GM19438 (cell line): ENCODE data around the gene KIAA2012.

Experiments
- ATAC-seq: cut with Tn5 transposase; IDR thresholded peaks from one replicate; pipeline ENCODE4 v1.9.1; 2021; ENCODE audit warnings: low read depth; ENCODE audit not compliant: unreplicated experiment

The KIAA2012 gene

DNA sequence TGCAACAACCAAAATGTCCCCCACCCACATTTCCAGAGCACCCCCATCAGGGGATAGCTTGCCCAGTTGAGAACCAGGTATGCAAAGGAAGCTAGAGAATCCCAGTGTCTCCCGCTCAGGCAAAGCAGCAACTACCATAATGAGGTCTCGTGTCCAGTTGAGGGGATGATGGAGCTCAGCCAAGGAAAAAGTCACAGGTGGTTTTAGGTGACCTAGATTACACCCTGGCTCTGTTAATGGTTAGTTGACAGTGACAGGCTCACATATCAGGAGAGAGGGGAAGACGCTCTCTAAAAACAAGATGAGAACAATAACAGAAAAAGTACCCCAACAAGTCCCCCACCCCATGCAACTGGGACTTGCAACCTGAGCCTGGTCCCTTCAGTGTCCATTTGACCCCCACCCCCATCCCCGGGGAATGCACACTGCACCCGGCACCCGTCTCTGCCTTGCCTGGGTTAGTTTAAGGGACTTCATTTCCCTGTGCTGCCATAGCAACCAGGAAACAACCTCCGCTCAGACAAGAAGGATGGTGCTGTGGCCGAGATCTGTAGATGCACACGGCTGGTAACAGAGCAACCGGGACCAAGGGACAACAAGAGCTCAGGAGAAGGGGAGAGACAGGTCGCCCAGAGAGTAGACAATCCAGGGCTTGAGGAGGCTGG is at the start of gene KIAA2012:
Gene KIAA2012 (plus strand): TSS at position 519 of the 665 bp plus-strand sequence. CDS start 373 bp downstream, outside the sequence.
- no peak for ATAC-seq

DNA sequence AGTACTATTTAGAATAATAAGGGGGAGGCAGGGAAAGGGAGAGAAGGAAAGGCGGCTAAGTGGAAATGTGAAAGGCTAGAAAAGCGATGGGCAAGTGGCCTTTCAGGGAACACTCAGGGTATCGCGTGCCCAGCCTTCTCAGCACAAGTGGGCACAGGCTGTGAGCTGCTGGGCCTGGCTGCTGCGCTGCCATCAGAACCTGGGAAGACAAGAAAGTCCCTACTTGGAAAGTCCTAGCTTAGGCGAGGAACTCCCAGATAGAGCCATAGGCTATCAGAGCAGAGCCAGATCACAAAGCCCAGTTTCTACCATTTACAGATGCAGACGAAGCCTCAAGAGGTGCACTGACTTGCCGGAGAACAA is 49.2 kb upstream of the KIAA2012 start:
- ATAC-seq, result no peak

DNA sequence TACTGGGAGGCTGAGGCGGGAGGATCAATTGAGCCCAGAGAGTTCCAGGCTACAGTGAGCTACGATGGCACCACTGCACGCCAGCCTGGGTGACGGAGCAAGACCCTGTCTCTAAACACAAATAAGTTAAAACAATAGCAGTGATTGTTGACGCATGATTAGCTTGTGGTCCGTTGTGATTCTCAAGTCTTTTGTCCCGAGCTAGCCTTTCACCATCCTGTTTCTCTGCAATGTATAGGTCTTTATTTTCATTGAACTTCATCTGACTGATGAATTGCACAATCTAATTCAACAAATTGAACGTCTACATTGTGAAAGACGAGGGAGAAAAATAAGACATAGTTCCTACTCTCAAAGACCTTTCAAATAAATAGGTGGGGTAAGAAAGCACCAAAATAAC is 48.2 kb upstream of the KIAA2012 start:
- no peak for ATAC-seq

DNA sequence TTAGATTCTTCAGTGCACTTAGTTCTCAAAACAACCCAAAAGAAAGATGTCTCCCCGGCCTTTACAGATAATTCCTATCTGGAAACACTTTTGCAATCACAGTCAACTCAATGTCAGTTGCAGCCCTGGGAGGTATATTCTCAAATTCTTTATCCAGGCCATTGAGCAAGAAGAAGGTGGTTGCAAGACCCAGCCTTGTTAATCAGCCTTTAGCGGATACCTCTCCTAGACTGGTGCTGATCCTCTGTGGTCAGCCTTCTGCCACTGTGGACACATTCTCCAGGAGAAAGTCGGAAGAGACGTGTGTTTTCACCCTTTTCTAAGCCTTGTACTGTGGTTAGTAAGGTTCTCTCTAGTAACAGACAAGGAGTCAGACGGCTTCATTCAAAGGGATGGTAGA is 47.2 kb upstream of the KIAA2012 start:
- no peak for ATAC-seq

DNA sequence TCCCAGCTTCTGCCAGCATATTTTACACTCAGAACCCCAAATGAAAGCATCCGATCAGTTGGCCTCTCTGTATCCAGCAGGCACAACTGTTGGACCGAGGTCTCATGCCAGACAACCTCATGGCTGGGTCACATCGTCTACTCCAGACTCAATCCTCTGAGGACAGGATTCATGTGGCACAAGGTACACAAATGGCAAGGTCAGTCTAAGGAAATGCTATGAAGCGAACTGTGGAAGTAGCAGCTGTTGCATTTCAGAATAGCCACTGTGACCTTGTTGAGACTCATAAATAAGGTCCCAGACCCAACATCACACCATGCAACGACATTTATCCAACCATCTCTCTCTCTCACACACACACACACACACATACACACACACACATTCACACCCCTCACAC is 46.5 kb upstream of the KIAA2012 start:
- ATAC-seq, result no peak

DNA sequence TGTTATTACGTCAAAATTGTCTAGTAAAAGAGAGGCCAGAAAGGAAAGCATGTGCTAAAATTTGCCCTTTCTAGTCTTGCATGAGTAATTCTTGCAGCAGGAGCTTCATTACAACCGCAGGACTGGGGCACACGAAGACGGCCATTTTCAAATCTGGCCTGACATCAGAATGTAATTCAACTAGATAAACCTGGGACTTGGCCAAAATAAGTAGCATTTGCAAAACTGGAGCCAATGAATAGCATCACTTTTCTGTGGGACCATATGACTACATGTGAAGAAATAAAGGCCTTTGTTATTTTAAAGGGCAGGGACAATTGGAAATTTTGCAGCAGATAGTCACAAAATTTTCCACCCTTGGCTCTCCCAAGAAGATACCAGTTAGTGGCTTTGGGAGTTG is 42.4 kb upstream of the KIAA2012 start:
- ATAC-seq, result no peak

DNA sequence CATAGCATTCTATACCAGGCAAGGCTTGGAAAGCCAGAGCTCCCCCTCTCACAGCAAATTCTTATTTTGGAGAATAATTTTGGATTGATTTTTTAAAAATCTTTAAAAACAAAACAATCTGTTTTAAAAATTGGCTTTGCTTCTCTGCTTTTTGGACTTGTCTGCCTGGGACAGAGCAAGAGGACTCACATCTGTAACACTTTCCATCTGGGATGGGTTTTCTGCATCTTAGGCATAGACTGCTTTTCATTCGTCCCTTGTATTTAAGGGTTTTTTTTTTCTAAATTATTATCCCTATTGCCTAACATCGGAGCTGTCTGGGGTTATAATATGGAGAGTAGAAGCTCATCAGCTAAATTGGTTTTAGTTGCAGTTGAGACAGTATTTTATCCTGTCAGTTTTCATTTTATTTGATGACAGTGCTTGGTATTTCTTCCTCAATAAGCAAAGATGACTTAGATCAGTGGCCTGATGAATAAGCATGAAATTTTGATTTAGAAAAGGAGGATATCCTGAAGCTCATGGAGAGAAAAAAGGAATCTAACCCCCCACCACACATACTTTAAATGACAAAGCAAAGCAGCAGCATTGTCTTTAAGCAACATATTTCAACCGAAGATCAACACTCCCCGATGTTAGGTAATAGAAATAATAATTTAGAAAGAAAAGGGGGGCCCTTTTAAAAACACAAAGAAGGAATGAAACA is 41.7 kb upstream of the KIAA2012 start:
- ATAC-seq, result no peak

DNA sequence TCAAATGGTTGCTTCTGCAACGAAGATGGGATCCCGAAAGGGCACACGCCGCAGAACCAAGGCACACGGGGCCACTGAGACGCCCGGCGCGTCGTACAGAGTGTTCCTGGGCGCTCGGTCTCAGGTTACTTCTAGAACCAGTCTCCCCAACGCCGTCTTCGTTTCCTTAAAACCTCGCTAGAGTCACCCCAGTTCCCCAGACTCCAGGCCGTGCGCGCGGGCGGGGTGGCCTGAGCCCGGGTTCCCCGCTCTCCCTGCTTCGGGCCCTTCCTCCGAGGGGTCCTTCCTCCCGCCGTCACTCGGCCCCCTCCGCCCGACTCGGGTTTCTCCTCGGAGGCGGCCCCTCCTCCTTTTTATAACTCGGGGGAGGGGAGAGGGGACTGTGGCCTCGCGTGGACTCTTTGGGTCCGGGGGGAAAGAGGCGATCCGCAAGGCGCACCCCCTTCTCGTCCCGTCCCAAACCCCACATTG is 40.2 kb upstream of the KIAA2012 start:
- ATAC-seq, result peak; percentile 4

DNA sequence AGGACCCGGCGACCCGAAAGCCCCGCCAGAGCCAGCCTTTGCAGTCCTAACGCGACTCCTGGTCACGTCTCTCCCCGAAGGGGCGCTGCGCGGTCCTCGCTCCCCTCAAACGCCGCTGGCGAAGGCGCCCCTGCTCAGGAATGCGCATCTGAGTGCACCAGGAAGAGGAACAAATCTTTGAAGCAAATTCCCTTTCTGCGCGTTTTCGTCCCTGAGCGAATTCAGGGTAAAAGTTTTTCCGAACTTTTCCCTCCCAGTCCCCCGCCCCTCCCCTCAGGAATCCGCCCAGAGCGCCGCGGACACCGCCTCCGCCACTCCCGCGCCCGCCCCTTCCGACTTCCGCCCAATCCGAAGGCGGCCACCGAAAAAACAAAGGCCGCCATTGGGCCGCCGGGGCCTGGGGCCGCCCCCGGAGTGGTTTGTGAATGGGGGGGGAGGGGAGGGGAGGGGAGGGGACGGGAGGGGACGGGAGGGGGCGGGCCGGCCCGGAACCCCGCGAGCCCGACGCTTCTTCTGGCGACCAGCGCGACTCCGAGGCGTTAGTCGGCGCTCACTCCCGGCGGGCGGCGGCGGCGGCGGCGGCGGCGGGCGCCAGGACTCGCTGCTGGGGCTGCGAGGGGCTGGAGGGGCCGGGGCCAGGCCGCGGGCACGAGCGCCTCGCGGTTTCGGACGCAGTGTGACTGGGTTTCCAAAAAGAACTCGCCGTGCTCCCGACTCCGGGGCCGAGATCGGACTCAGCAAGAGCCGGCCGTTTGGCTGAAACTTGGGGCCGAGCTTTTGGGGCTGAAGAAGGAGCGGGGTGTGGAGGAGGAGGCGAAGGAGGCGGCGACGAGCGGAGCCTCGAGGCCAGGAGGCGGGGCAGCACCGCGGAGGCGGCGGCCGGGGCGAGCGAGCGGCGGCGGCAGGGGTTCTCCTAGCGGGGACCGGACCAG is 39.5 kb upstream of the KIAA2012 start, which contains the start of gene FZD7:
Gene FZD7 (plus strand): TSS at position 539 of the 932 bp plus-strand sequence. CDS start 793 bp downstream, outside the sequence.
- ATAC-seq, result peak; percentile 72

DNA sequence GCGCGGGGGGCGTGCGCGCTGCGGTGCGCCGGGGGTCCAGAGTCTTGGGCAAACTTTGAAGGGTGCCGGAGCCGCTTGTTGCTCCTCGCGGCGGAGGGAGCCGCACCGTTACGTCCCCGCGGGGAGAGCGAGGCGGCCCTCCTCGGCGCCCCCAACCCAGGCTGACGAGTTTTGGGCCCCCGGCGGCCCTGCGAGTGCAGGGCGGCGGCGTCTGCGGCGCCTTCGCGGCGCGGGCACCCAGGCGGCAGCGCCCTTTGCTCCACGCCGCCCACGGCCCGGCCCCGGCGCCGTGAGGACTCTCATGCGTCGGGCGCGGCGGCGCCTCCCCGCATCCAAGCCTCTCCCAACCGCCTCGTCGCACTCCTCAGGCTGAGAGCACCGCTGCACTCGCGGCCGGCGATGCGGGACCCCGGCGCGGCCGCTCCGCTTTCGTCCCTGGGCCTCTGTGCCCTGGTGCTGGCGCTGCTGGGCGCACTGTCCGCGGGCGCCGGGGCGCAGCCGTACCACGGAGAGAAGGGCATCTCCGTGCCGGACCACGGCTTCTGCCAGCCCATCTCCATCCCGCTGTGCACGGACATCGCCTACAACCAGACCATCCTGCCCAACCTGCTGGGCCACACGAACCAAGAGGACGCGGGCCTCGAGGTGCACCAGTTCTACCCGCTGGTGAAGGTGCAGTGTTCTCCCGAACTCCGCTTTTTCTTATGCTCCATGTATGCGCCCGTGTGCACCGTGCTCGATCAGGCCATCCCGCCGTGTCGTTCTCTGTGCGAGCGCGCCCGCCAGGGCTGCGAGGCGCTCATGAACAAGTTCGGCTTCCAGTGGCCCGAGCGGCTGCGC is 38.6 kb upstream of the KIAA2012 start:
- peak; percentile 5 for ATAC-seq

DNA sequence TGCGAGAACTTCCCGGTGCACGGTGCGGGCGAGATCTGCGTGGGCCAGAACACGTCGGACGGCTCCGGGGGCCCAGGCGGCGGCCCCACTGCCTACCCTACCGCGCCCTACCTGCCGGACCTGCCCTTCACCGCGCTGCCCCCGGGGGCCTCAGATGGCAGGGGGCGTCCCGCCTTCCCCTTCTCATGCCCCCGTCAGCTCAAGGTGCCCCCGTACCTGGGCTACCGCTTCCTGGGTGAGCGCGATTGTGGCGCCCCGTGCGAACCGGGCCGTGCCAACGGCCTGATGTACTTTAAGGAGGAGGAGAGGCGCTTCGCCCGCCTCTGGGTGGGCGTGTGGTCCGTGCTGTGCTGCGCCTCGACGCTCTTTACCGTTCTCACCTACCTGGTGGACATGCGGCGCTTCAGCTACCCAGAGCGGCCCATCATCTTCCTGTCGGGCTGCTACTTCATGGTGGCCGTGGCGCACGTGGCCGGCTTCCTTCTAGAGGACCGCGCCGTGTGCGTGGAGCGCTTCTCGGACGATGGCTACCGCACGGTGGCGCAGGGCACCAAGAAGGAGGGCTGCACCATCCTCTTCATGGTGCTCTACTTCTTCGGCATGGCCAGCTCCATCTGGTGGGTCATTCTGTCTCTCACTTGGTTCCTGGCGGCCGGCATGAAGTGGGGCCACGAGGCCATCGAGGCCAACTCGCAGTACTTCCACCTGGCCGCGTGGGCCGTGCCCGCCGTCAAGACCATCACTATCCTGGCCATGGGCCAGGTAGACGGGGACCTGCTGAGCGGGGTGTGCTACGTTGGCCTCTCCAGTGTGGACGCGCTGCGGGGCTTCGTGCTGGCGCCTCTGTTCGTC is 37.7 kb upstream of the KIAA2012 start:
- no peak for ATAC-seq

DNA sequence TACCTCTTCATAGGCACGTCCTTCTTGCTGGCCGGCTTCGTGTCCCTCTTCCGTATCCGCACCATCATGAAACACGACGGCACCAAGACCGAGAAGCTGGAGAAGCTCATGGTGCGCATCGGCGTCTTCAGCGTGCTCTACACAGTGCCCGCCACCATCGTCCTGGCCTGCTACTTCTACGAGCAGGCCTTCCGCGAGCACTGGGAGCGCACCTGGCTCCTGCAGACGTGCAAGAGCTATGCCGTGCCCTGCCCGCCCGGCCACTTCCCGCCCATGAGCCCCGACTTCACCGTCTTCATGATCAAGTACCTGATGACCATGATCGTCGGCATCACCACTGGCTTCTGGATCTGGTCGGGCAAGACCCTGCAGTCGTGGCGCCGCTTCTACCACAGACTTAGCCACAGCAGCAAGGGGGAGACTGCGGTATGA is 37.1 kb upstream of the KIAA2012 start:
- no peak for ATAC-seq

DNA sequence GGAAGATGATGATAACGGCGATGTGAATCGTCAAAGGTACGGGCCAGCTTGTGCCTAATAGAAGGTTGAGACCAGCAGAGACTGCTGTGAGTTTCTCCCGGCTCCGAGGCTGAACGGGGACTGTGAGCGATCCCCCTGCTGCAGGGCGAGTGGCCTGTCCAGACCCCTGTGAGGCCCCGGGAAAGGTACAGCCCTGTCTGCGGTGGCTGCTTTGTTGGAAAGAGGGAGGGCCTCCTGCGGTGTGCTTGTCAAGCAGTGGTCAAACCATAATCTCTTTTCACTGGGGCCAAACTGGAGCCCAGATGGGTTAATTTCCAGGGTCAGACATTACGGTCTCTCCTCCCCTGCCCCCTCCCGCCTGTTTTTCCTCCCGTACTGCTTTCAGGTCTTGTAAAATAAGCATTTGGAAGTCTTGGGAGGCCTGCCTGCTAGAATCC is 36.4 kb upstream of the KIAA2012 start:
- ATAC-seq, result no peak

DNA sequence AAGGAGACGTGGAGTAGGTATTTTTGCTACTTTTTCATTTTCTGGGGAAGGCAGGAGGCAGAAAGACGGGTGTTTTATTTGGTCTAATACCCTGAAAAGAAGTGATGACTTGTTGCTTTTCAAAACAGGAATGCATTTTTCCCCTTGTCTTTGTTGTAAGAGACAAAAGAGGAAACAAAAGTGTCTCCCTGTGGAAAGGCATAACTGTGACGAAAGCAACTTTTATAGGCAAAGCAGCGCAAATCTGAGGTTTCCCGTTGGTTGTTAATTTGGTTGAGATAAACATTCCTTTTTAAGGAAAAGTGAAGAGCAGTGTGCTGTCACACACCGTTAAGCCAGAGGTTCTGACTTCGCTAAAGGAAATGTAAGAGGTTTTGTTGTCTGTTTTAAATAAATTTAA is 36.0 kb upstream of the KIAA2012 start:
- no peak for ATAC-seq

DNA sequence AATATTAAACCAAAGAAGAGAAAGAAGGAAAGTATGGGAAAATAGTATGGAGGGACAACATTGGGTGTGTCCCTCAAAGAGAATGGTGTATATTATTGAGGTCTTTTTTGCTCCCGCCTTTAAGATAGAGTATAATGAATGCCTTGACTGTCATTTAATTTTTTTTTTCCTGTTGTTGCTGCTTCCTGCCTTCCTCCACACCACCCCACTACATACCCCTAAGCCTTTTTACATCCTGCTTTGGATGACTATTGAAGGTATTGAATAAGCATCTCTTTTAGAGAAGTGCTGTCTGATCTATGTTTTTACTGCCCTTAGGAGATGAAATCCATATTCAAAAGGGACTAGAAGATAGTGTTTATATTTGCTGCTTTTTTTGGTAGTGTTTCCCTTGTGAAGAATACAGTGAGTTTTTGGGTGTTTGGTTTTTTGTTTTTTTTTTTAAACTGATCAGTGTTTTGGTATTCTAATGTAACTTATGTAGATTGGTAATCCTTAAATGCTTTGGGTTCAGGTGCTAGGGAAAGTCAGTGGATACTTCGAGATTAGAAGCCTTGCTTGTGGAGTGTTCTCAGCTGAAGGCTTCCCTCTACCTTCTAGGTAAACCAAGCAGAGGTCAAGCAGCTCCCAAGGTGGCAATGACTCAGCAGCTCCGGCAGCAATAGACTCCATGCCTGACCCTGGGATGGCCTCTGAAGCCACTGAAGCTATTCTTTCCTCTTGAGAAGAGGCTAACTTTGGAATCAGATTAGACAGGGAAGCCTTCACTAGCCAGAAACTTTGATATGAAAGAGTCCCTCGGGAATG is 34.4 kb upstream of the KIAA2012 start:
- ATAC-seq, result no peak

DNA sequence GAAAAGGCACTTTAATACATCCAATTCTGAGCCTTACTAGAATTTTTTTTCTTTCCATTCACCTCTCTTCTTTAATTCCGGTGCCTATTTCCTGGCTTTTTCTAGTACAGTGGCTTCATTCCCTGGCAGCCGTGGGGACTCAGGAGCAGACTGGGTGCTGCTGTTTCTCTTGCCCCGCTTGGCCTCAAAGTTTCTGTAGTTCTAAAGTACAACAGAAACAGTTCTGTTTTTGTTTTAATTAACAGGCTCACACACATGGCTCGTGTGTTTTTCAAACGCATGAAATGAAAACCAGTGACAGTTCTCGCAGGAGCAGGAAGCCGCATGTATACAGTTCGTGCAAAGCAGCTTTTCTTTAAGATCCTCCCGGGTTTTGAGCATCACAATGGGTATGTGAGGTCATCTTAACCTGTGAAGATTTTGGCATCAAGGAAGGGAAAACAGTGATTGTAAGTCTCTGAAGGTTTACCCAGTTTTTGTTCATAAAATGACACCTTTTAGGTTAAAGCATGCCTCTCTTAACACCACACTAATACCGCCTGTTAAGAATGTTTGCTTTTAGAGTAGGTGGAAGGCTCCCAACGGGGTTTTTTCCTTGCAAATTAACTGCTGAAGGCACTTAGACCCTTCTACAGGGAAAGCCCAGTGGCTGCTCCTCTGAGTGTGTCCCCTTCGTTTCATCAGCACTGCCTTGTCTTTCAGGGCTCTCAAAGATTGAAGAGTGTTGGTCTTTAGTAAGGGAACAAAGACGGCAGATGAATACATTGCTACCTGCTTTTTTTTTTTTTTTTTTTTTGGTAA is 33.6 kb upstream of the KIAA2012 start:
- ATAC-seq, result no peak

DNA sequence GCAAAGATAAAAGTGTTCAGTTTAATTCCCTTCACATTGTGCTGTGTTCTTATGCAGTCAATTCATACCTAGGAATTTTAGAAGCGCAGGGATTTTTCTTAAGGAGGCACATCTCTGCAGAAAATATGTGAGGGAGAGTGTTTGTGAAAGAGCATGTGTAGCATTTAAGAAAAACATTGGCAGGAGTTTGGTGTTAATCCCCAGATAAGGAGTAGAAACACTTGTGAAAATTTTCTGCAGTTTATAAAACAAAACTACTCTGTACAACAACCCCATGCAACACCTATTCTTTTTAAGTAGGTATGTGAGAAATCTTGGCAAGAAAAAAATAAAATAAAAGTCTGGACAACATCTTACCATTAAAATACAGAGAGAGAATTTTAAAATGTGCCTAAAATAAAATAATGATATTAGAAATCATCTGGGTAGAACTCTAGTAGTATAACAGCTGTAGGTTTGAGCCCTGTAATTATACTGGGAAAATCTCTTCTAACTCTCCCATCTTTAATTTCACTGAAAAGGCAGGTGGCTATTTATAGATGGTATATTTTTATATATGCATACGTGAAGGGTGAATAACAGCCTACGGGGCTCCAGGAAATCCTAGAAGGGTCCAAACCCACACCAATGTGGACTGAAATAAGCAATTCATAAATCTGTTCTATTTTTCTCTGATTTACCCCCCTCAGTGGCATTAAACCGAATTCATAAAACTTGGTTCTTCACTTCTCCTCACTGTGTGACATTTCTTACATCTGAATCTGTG is 32.8 kb upstream of the KIAA2012 start:
- no peak for ATAC-seq
